CD4-positive, alpha-beta T cell treated with Interleukin-15 for 1 hour (primary cell): Measurements from ENCODE around the gene PCNT.

ENCODE experiments used
- DNase-seq: peaks from one replicate; pipeline ENCODE4 v3.0.0-alpha.2; 2020

PCNT gene

GRCh38 chr21:46486481-46487126 lies 162.6 kb downstream of the PCNT start:
- DNase-seq, result no peak

DNA sequence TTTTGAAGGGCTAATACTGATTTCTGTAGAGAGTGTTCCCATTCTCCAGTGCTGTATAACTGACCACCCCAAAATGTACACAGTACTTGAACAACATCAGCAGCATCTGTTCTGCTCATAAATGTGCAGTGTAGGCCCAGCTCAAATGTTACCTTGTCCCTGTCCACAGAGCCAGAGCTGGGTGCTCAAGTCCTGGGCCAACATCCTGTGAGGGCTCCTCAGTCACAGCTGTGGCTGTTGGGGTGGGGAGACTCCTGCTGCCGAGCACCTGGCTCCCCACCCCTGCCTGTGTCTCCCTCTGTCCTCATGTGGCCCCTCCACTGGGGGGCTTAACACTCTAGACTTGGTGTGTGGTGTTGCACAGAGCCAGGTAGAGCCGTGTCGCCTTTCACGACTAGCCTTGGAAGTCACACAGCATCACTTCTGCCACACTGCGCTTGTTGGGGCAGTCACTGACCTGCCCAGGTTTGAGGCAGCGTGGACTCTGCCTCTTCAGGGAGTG lies 165.3 kb downstream of the PCNT start:
- no peak for DNase-seq

DNA sequence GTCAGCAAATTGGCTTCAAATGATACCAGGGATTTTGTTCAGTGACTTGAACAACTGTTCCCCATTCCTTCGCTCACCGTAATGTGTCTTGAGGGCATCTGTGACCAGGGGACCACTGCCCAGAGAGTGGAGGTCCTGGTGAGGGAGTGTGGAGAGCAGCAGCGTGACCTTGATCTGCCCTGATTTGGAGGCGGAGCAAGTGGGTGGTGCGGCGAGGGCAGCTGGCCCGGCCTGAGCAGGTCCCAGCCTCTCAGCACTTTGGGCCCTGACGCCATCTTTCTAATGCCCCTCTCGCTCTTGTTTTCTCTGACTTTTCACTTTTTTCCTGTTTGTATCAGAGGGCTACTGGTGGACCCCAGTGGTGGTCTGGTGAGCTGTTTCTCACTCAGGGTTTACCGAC lies 165.8 kb downstream of the PCNT start:
- DNase-seq, result no peak

- DNase-seq, result no peak
Observed at GRCh38 chr21:46491553-46491952, 167.6 kb downstream of the PCNT start.

DNA sequence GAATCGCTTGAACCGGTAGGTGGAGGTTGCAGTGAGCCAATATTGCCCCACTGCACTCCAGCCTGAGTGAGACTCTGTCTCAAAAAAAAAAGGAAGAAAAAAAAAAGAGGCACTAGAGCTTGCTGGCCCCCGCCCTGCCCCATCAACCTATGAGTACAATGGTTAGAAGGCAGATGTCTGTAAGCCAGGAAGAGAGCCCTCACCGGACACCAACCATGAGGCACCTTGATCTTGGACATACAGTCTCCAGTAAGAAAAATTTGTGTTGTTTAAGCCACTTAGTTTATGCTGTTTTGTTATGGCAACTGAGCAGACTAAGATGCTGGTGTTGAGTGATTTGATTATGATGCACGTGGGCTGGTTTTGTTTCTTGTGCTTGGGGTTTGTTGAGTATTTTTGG lies 168.9 kb downstream of the PCNT start:
- no peak for DNase-seq

GRCh38 chr21:46493828-46494227 lies 169.9 kb downstream of the PCNT start:
- DNase-seq, result no peak
